HEK293 (cell line): ENCODE data around the gene PRSS8.

Experiments
- FEZF1 ChIP-seq: fragments of 450-650 bp; formaldehyde crosslinking; IDR thresholded peaks from 2 replicates; pipeline ENCODE4 v1.5.1; 2016; ENCODE audit warnings: missing biosample characterization, missing genetic modification characterization
- GFI1B ChIP-seq: fragments of 450-650 bp; formaldehyde crosslinking; IDR thresholded peaks from 2 replicates; pipeline ENCODE4 v1.5.1; 2016; ENCODE audit warnings: missing biosample characterization, missing genetic modification characterization
- GLIS1 ChIP-seq: fragments of 450-650 bp; formaldehyde crosslinking; IDR thresholded peaks from 2 replicates; pipeline ENCODE4 v1.5.1; 2016; ENCODE audit warnings: missing biosample characterization, missing genetic modification characterization
- GLIS2 ChIP-seq: fragments of 450-650 bp; formaldehyde crosslinking; IDR thresholded peaks from 2 replicates; pipeline ENCODE4 v1.5.1; 2016; ENCODE audit warnings: missing biosample characterization, missing genetic modification characterization
- KLF16 ChIP-seq: fragments of 450-650 bp; formaldehyde crosslinking; IDR thresholded peaks from 2 replicates; pipeline ENCODE4 v1.5.1; 2017; ENCODE audit warnings: missing biosample characterization, missing genetic modification characterization
- KLF9 ChIP-seq: fragments of 450-650 bp; formaldehyde crosslinking; IDR thresholded peaks from 2 replicates; pipeline ENCODE4 v1.5.1; 2016; ENCODE audit warnings: missing biosample characterization, missing genetic modification characterization, low read depth
- MZF1 ChIP-seq: fragments of 450-650 bp; formaldehyde crosslinking; IDR thresholded peaks from 2 replicates; pipeline ENCODE4 v1.5.1; 2017; ENCODE audit warnings: missing biosample characterization, missing genetic modification characterization, borderline replicate concordance
- SCRT1 ChIP-seq: fragments of 450-650 bp; formaldehyde crosslinking; IDR thresholded peaks from 2 replicates; pipeline ENCODE4 v1.5.1; 2016; ENCODE audit warnings: missing biosample characterization, missing genetic modification characterization, borderline replicate concordance
- SCRT2 ChIP-seq: fragments of 450-650 bp; formaldehyde crosslinking; IDR thresholded peaks from 2 replicates; pipeline ENCODE4 v1.5.1; 2016; ENCODE audit warnings: missing biosample characterization, missing genetic modification characterization
- SETDB1 ChIP-seq: IDR thresholded peaks from one replicate; pipeline ENCODE4 v1.6.1; 2017; ENCODE audit warnings: mild to moderate bottlenecking, low read length, moderate library complexity, mixed read lengths; ENCODE audit not compliant: insufficient read length
- SP3 ChIP-seq: fragments of 450-650 bp; formaldehyde crosslinking; IDR thresholded peaks from 2 replicates; pipeline ENCODE4 v1.5.1; 2016; ENCODE audit warnings: missing biosample characterization, missing genetic modification characterization
- ZBTB17 ChIP-seq: fragments of 450-650 bp; formaldehyde crosslinking; IDR thresholded peaks from 2 replicates; pipeline ENCODE4 v1.5.1; 2016; ENCODE audit warnings: missing biosample characterization, missing genetic modification characterization
- ZBTB21 ChIP-seq: fragments of 450-650 bp; formaldehyde crosslinking; IDR thresholded peaks from 2 replicates; pipeline ENCODE4 v1.5.1; 2017; ENCODE audit warnings: missing biosample characterization, missing genetic modification characterization
- ZBTB49 ChIP-seq: fragments of 450-650 bp; formaldehyde crosslinking; IDR thresholded peaks from 2 replicates; pipeline ENCODE4 v1.5.1; 2016; ENCODE audit warnings: missing biosample characterization, missing genetic modification characterization, low read depth
- ZNF157 ChIP-seq: fragments of 450-650 bp; formaldehyde crosslinking; IDR thresholded peaks from 2 replicates; pipeline ENCODE4 v1.5.1; 2016; ENCODE audit warnings: missing biosample characterization, missing genetic modification characterization
- ZNF169 ChIP-seq: fragments of 450-650 bp; formaldehyde crosslinking; IDR thresholded peaks from 2 replicates; pipeline ENCODE4 v1.5.1; 2016; ENCODE audit warnings: missing biosample characterization, missing genetic modification characterization
- ZNF311 ChIP-seq: fragments of 450-650 bp; formaldehyde crosslinking; IDR thresholded peaks from 2 replicates; pipeline ENCODE4 v1.5.1; 2017; ENCODE audit warnings: missing biosample characterization, missing genetic modification characterization, borderline replicate concordance
- ZNF341 ChIP-seq: fragments of 450-650 bp; formaldehyde crosslinking; IDR thresholded peaks from 2 replicates; pipeline ENCODE4; 2016; ENCODE audit warnings: low read depth, missing biosample characterization, missing genetic modification characterization
- ZNF350 ChIP-seq: fragments of 450-650 bp; formaldehyde crosslinking; IDR thresholded peaks from 2 replicates; pipeline ENCODE4 v1.5.0; 2017; ENCODE audit warnings: missing biosample characterization, mild to moderate bottlenecking, missing genetic modification characterization
- ZNF362 ChIP-seq: fragments of 450-650 bp; formaldehyde crosslinking; IDR thresholded peaks from 2 replicates; pipeline ENCODE4 v1.5.1; 2016; ENCODE audit warnings: missing biosample characterization, missing genetic modification characterization
- ZNF391 ChIP-seq: fragments of 450-650 bp; formaldehyde crosslinking; IDR thresholded peaks from 2 replicates; pipeline ENCODE4 v1.5.1; 2016; ENCODE audit warnings: low read depth, missing biosample characterization, missing genetic modification characterization, borderline replicate concordance
- ZNF416 ChIP-seq: fragments of 450-650 bp; formaldehyde crosslinking; IDR thresholded peaks from 2 replicates; pipeline ENCODE4 v1.5.1; 2016; ENCODE audit warnings: missing biosample characterization, missing genetic modification characterization
- ZNF561 ChIP-seq: fragments of 450-650 bp; IDR thresholded peaks from 2 replicates; pipeline ENCODE4 v1.5.1; 2018; ENCODE audit warnings: missing biosample characterization, missing genetic modification characterization, borderline replicate concordance
- ZNF664 ChIP-seq: fragments of 450-650 bp; formaldehyde crosslinking; IDR thresholded peaks from 2 replicates; pipeline ENCODE4 v1.5.1; 2016; ENCODE audit warnings: missing biosample characterization, missing genetic modification characterization
- ZNF837 ChIP-seq: fragments of 450-650 bp; formaldehyde crosslinking; IDR thresholded peaks from 2 replicates; pipeline ENCODE4 v1.5.1; 2016; ENCODE audit warnings: missing biosample characterization, missing genetic modification characterization
- TF ChIP-seq, protein P1 (sequence below): fragments of 450-650 bp; formaldehyde crosslinking; IDR thresholded peaks from 2 replicates; pipeline ENCODE4 v1.5.1; 2016; ENCODE audit warnings: missing biosample characterization, missing genetic modification characterization, borderline replicate concordance
- TF ChIP-seq, protein P2 (sequence below): fragments of 450-650 bp; formaldehyde crosslinking; IDR thresholded peaks from 2 replicates; pipeline ENCODE4 v1.5.1; 2016; ENCODE audit warnings: missing biosample characterization, missing genetic modification characterization
- TF ChIP-seq, protein P3 (sequence below): fragments of 450-650 bp; formaldehyde crosslinking; IDR thresholded peaks from 2 replicates; pipeline ENCODE4 v1.5.1; 2017; ENCODE audit warnings: missing biosample characterization, missing genetic modification characterization

The PRSS8 gene

DNA sequence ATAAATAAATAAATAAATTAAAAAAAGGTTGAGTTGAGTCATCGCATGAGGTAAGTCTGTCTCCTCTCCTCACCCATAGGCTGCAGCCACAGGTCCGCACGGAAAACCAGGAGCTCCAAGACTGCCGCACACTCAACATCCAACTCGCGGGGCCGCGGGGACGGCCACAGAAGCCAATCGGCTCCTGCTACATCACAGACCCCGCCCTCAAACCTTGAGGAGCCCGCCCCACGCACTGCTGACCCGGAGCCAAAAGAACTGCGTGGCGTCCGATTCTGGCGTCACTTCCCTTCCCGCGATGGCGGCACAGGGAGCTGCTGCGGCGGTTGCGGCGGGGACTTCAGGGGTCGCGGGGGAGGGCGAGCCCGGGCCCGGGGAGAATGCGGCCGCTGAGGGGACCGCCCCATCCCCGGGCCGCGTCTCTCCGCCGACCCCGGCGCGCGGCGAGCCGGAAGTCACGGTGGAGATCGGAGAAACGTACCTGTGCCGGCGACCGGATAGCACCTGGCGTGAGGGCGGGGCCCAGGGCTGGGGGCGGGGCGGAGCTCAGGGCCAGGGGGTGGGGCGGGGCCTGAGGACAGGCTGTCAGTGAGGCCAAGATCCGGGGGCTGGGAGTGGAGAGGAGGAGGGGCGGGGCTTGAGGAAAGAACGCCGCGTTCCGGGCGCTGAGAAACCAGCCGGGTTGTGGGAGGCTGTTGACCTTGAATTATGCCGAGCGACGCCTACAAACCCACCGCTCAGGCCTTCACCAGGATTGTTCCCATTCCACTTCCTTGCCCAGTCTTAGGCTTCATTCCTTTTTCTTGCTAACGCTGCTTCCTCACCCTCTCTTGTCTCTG lies 17.9 kb downstream of the PRSS8 start, which contains the start of gene KAT8 (continued):
- TF ChIP-seq, protein P1, sequence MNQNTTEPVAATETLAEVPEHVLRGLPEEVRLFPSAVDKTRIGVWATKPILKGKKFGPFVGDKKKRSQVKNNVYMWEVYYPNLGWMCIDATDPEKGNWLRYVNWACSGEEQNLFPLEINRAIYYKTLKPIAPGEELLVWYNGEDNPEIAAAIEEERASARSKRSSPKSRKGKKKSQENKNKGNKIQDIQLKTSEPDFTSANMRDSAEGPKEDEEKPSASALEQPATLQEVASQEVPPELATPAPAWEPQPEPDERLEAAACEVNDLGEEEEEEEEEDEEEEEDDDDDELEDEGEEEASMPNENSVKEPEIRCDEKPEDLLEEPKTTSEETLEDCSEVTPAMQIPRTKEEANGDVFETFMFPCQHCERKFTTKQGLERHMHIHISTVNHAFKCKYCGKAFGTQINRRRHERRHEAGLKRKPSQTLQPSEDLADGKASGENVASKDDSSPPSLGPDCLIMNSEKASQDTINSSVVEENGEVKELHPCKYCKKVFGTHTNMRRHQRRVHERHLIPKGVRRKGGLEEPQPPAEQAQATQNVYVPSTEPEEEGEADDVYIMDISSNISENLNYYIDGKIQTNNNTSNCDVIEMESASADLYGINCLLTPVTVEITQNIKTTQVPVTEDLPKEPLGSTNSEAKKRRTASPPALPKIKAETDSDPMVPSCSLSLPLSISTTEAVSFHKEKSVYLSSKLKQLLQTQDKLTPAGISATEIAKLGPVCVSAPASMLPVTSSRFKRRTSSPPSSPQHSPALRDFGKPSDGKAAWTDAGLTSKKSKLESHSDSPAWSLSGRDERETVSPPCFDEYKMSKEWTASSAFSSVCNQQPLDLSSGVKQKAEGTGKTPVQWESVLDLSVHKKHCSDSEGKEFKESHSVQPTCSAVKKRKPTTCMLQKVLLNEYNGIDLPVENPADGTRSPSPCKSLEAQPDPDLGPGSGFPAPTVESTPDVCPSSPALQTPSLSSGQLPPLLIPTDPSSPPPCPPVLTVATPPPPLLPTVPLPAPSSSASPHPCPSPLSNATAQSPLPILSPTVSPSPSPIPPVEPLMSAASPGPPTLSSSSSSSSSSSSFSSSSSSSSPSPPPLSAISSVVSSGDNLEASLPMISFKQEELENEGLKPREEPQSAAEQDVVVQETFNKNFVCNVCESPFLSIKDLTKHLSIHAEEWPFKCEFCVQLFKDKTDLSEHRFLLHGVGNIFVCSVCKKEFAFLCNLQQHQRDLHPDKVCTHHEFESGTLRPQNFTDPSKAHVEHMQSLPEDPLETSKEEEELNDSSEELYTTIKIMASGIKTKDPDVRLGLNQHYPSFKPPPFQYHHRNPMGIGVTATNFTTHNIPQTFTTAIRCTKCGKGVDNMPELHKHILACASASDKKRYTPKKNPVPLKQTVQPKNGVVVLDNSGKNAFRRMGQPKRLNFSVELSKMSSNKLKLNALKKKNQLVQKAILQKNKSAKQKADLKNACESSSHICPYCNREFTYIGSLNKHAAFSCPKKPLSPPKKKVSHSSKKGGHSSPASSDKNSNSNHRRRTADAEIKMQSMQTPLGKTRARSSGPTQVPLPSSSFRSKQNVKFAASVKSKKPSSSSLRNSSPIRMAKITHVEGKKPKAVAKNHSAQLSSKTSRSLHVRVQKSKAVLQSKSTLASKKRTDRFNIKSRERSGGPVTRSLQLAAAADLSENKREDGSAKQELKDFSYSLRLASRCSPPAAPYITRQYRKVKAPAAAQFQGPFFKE, result no peak
- TF ChIP-seq ZNF664 (no peak), GLIS1 (tag by site-specific recombination) (peak; percentile 32; the same call in 1 of the 2 replicates), KLF9 (tag by site-specific recombination) (peak; percentile 64), KLF16 (tag by site-specific recombination) (peak; percentile 37; the same call in 1 of the 2 replicates), ZNF311 (tag by site-specific recombination) (no peak), SP3 (peak; percentile 88), ZNF350 (no peak), ZNF157 (tag by site-specific recombination) (no peak), ZBTB17 (tag by site-specific recombination) (no peak), SCRT1 (tag by site-specific recombination) (peak; percentile 59; the same call in 1 of the 2 replicates), SETDB1 (no peak), MZF1 (tag by site-specific recombination) (peak; percentile 53; the same call in 1 of the 2 replicates), SCRT2 (tag by site-specific recombination) (peak; percentile 95), GLIS2 (peak; percentile 82; the same call in 1 of the 2 replicates), ZNF391 (tag by site-specific recombination) (no peak), ZNF362 (tag by site-specific recombination) (no peak), ZNF837 (tag by site-specific recombination) (no peak), ZNF561 (0 out of 2 replicates have a peak, but pooled peaks have one; percentile 74), ZNF416 (tag by site-specific recombination) (no peak), GFI1B (no peak), FEZF1 (tag by site-specific recombination) (no peak), ZBTB49 (tag by site-specific recombination) (no peak), ZBTB21 (peak; percentile 89), ZNF169 (tag by site-specific recombination) (no peak), ZNF341 (tag by site-specific recombination) (peak; percentile 35; the same call in 1 of the 2 replicates)
- TF ChIP-seq, protein P2, sequence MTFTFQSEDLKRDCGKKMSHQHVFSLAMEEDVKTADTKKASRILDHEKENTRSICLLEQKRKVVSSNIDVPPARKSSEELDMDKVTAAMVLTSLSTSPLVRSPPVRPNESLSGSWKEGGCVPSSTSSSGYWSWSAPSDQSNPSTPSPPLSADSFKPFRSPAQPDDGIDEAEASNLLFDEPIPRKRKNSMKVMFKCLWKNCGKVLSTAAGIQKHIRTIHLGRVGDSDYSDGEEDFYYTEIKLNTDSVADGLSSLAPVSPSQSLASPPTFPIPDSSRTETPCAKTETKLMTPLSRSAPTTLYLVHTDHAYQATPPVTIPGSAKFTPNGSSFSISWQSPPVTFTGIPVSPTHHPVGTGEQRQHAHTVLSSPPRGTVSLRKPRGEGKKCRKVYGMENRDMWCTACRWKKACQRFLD, result no peak
- TF ChIP-seq, protein P3, sequence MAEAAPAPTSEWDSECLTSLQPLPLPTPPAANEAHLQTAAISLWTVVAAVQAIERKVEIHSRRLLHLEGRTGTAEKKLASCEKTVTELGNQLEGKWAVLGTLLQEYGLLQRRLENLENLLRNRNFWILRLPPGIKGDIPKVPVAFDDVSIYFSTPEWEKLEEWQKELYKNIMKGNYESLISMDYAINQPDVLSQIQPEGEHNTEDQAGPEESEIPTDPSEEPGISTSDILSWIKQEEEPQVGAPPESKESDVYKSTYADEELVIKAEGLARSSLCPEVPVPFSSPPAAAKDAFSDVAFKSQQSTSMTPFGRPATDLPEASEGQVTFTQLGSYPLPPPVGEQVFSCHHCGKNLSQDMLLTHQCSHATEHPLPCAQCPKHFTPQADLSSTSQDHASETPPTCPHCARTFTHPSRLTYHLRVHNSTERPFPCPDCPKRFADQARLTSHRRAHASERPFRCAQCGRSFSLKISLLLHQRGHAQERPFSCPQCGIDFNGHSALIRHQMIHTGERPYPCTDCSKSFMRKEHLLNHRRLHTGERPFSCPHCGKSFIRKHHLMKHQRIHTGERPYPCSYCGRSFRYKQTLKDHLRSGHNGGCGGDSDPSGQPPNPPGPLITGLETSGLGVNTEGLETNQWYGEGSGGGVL (tag by site-specific recombination), result no peak
